K562 (cell line): Measurements from ENCODE around the gene USP7. TPM values are rescaled to one million over a fixed set of nuclear protein-coding genes. Genes with fewer than 3 reads are reported as not detected.

Source experiments
- CHD7 ChIP-seq: fragments of 200-600 bp; sonication (generic); IDR thresholded peaks from one replicate; pipeline ENCODE4 v1.6.1; 2012; ENCODE audit warnings: mild to moderate bottlenecking, low read depth, low read length, inconsistent platforms
- IRF1 ChIP-seq: sonication (generic); formaldehyde crosslinking; IDR thresholded peaks from 2 replicates; pipeline ENCODE4 v1.8.0; 2022; ENCODE audit warnings: missing genetic modification reagents, mild to moderate bottlenecking, borderline replicate concordance
- TRIM24 ChIP-seq, 2 experiments: fragments of 450-650 bp; IDR thresholded peaks; 2 replicates each; pipeline ENCODE4 v1.6.1; 2016
- XRCC4 ChIP-seq: IDR thresholded peaks from one replicate; pipeline ENCODE4 v1.6.1; 2011; ENCODE audit not compliant: insufficient read depth, insufficient read length; ENCODE audit errors: extremely low read depth
- ZBTB7A ChIP-seq: IDR thresholded peaks from 2 replicates; pipeline ENCODE4 v1.6.1; 2011; ENCODE audit warnings: low read depth, mild to moderate bottlenecking, low read length, moderate library complexity, borderline replicate concordance; ENCODE audit not compliant: control insufficient read depth
- ZNF583 ChIP-seq: fragments of 250-450 bp; sonication (Bioruptor Pico); IDR thresholded peaks from 2 replicates; pipeline ENCODE4 v1.4.0; 2020
- polyA plus RNA-seq, 8 experiments: library from polyadenylated mRNA; depleted of rRNA in 4 of 8; stranded (reverse) in 5 of 8; unstranded in 3 of 8; fragments of >200 nt; fragmentation: Nextera tagmentation in 2 of 8; fragmentation: Illumina TruSeq in 1 of 8; extraction: Ambion mirVana in 2 of 8; extraction: Trizol in 1 of 8; gene quantifications; 2 replicates each; pipeline versions ENCODE4 v1.2.1 to v1.2.3, GENCODE V29; 2011 to 2014; ENCODE audit warnings: inconsistent platforms in 1 of 8, missing spikeins in 1 of 8
- total RNA-seq, 7 experiments: library from RNA; depleted of rRNA in 6 of 7; stranded (reverse); fragments of >200 nt in 6 of 7; fragmentation: Illumina TruSeq in 2 of 7; extraction: Trizol in 2 of 7; gene quantifications; 2 replicates each; pipeline versions ENCODE4 v1.2.1 to v1.2.3, GENCODE V29; 2011 to 2021; ENCODE audit warnings: low replicate concordance in 1 of 7

The USP7 gene
- total and polyA plus RNA-seq, 9 of the 15 experiments (the other 6 are each of a cell fraction or from before 2014, with no cell fraction given): 17.1 to 145 (median 57.9) TPM

- TF ChIP-seq CHD7 (no peak), ZNF583 (CRISPR knock-in tag) (no peak), ZBTB7A (no peak), XRCC4 (no peak), TRIM24 (IDR thresholded peaks at IDR 0.05) (no peak), IRF1 (CRISPR knock-in tag) (no peak)
Observed at GRCh38 chr16:8866884-8867215, 96.9 kb downstream of the USP7 start (continued).
